ENCODE results near the gene AATK. TPM values are rescaled to one million over a fixed set of nuclear protein-coding genes. Genes with fewer than 3 reads are reported as not detected.

The AATK gene
- total RNA-seq, 2 donors from 2014 or later = 3.3 to 4.3 TPM

DNA sequence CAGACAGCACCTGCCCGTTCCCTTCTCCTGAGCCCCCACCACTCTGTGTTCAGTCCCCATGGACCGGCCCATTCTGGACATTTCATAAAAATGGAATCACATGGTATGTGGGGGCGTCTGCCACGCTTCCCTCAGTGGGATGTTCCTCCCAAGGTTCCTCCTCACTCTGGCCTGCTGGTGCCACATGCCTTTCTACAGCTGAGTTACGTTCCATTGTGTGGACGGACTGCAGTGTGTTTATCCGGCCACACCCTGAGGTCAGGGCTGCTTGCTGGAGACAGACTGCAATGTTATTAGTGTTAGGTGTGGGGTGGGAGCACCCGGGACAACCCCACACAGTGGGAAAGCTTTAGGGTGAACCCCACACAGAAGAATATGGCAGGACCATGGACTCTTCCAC, 5.9 kb upstream of the AATK start:
- TF ChIP-seq, protein P1, sequence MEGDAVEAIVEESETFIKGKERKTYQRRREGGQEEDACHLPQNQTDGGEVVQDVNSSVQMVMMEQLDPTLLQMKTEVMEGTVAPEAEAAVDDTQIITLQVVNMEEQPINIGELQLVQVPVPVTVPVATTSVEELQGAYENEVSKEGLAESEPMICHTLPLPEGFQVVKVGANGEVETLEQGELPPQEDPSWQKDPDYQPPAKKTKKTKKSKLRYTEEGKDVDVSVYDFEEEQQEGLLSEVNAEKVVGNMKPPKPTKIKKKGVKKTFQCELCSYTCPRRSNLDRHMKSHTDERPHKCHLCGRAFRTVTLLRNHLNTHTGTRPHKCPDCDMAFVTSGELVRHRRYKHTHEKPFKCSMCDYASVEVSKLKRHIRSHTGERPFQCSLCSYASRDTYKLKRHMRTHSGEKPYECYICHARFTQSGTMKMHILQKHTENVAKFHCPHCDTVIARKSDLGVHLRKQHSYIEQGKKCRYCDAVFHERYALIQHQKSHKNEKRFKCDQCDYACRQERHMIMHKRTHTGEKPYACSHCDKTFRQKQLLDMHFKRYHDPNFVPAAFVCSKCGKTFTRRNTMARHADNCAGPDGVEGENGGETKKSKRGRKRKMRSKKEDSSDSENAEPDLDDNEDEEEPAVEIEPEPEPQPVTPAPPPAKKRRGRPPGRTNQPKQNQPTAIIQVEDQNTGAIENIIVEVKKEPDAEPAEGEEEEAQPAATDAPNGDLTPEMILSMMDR (conservative IDR thresholded peaks at IDR 0.05) = no peak
- Mint-ChIP-seq H3K4me1 (no peaks in the 10 kb centered on the region), H3K27ac (no peak overlapping the region), H3K36me3 (ENCODE audit: low read depth) (no peaks in the 10 kb centered on the region), H3K9me3 (peaks cover 2% of the 10 kb centered on the region), H3K4me3 (no peak overlapping the region), H3K27me3 (ENCODE audit: insufficient read depth) (peaks cover 3% of the 10 kb centered on the region)
- no peak overlapping the region for H3K4me3 ChIP-seq (ENCODE audit: low read length)
- WGBS, 2 experiments (ENCODE audit: insufficient coverage in 1 of 2, insufficient read length in 1 of 2) = 93 to 96% methylated on average over 4 to 8 of the region's 8 CpGs
- H3K27me3 ChIP-seq (ENCODE audit: control insufficient read depth, insufficient read depth, low read length, poor library complexity, severe bottlenecking) = peaks cover under 1% of the 10 kb centered on the region
- H3K4me1 ChIP-seq (ENCODE audit: control insufficient read depth, insufficient read depth, low read length) = no peaks in the 10 kb centered on the region
- no peaks in the 10 kb centered on the region for H3K36me3 ChIP-seq (ENCODE audit: control insufficient read depth, insufficient read depth, low read length)
- peaks cover 6% of the 10 kb centered on the region for H3K9me3 ChIP-seq (ENCODE audit: control insufficient read depth, low read length)
- no peak overlapping the region for H3K9ac ChIP-seq (ENCODE audit: extremely low read depth, low read length, poor library complexity, severe bottlenecking)
- no peak overlapping the region for H3K27ac ChIP-seq (ENCODE audit: low read depth, low read length)
- DNase-seq = no peak

DNA sequence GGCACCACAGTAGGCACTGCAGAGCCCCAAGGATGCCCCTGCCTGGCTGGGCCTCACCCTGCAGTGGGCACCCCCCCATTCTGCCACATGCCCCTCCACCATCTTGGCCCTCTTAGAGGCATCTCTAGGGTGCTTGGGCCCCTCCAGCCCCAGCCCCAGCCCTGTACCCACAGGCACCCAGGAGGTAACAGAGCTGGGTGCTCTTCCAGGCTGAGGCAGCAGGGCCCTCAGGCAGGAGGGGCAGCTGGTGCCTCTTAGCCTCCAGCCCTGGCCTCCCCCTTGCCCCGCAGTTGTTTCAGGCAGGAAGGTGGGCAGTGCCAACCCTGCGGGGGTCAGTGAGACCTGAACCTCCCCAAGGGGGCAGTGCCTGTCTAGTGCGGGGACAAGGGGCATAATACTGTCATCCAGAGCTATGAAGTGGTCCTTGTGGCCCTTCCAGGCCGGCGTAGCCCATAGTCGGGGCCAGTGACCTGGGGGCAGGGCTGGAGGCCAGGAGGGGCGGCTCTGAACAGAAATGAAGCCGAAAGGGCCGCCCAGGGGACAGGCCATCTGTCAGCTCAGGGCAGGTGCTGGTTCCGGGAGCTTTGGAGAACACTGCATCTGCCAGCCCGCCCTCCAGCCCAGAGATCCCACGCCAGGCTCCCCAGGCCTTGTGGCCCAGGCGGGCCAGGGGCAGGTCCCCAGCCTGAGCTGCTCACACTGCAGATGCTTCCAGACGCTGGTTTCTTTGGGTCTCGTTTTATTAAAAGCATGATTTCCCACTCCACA, 4.9 kb upstream of the AATK start:
- no peaks in the 10 kb centered on the region for H3K36me3 Mint-ChIP-seq (ENCODE audit: low read depth)
- H3K9me3 ChIP-seq (ENCODE audit: control insufficient read depth, low read length) = peaks cover 6% of the 10 kb centered on the region
- H3K27me3 ChIP-seq (ENCODE audit: control insufficient read depth, insufficient read depth, low read length, poor library complexity, severe bottlenecking) = peaks cover 6% of the 10 kb centered on the region
- H3K9ac ChIP-seq (ENCODE audit: extremely low read depth, low read length, poor library complexity, severe bottlenecking) = no peak overlapping the region
- DNase-seq = no peak
- H3K4me1 Mint-ChIP-seq = no peaks in the 10 kb centered on the region
- H3K4me1 ChIP-seq (ENCODE audit: control insufficient read depth, insufficient read depth, low read length) = no peaks in the 10 kb centered on the region
- no peak overlapping the region for H3K27ac ChIP-seq (ENCODE audit: low read depth, low read length)
- H3K27ac Mint-ChIP-seq = no peak overlapping the region
- H3K27me3 Mint-ChIP-seq (ENCODE audit: insufficient read depth) = peaks cover 3% of the 10 kb centered on the region
- TF ChIP-seq, protein P1 (conservative IDR thresholded peaks at IDR 0.05) = no peak
- H3K4me3 ChIP-seq (ENCODE audit: low read length) = no peak overlapping the region
- WGBS, 2 experiments (ENCODE audit: insufficient coverage in 1 of 2, insufficient read length in 1 of 2) = 85 to 89% methylated on average over 12 to 15 of the region's 15 CpGs
- H3K36me3 ChIP-seq (ENCODE audit: control insufficient read depth, insufficient read depth, low read length) = no peaks in the 10 kb centered on the region
- H3K9me3 Mint-ChIP-seq = peaks cover 2% of the 10 kb centered on the region
- no peak overlapping the region for H3K4me3 Mint-ChIP-seq

DNA sequence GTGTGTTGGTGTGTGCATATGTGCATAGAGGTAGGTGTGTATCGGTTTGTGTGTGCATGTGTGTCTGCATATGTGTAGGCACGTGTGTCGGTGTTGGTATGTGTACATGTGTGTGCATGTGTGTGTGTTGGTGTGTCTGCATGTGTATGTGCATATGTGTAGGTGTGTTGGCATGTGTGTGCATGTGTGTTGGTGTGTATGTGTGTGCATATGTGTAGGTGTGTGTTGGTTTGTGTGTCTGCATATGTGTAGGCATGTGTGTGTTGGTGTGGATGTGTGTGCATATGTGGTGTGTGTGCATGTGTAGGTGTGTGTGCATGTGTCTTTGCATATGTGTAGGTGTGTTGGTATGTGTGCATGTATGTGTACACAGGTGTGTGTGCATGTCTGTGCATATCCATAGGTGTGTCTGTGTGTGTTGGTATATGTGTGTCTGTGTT, 3.9 kb upstream of the AATK start:
- peaks cover 6% of the 10 kb centered on the region for H3K27me3 ChIP-seq (ENCODE audit: control insufficient read depth, insufficient read depth, low read length, poor library complexity, severe bottlenecking)
- Mint-ChIP-seq H3K4me1 (no peaks in the 10 kb centered on the region), H3K36me3 (ENCODE audit: low read depth) (no peaks in the 10 kb centered on the region), H3K9me3 (no peaks in the 10 kb centered on the region), H3K4me3 (no peak overlapping the region), H3K27ac (no peak overlapping the region), H3K27me3 (ENCODE audit: insufficient read depth) (peaks cover 3% of the 10 kb centered on the region)
- no peak for DNase-seq
- no peak overlapping the region for H3K9ac ChIP-seq (ENCODE audit: extremely low read depth, low read length, poor library complexity, severe bottlenecking)
- no peaks in the 10 kb centered on the region for H3K36me3 ChIP-seq (ENCODE audit: control insufficient read depth, insufficient read depth, low read length)
- TF ChIP-seq, protein P1 (conservative IDR thresholded peaks at IDR 0.05) = no peak
- 85% methylated on average over 3 of the region's 3 CpGs; no CpG with 5 or more reads in 1 of the 2 experiments for WGBS, 2 experiments (ENCODE audit: insufficient coverage in 1 of 2, insufficient read length in 1 of 2)
- no peaks in the 10 kb centered on the region for H3K4me1 ChIP-seq (ENCODE audit: control insufficient read depth, insufficient read depth, low read length)
- no peaks in the 10 kb centered on the region for H3K9me3 ChIP-seq (ENCODE audit: control insufficient read depth, low read length)
- H3K27ac ChIP-seq (ENCODE audit: low read depth, low read length) = no peak overlapping the region
- H3K4me3 ChIP-seq (ENCODE audit: low read length) = no peak overlapping the region
